GM19467 (cell line): Measurements from ENCODE around the gene GREB1.

Source experiments
- ATAC-seq: cut with Tn5 transposase; IDR thresholded peaks from one replicate; pipeline ENCODE4 v1.9.1; 2021; ENCODE audit warnings: mild to moderate bottlenecking, moderate library complexity; ENCODE audit not compliant: unreplicated experiment

Gene GREB1

GRCh38 chr2:11559066-11559785 lies 25.4 kb downstream of the GREB1 start:
- no peak for ATAC-seq

- no peak for ATAC-seq
Measured at GRCh38 chr2:11559786-11560155, 25.9 kb downstream of the GREB1 start.

GRCh38 chr2:11560806-11561205 lies 27.0 kb downstream of the GREB1 start:
- ATAC-seq = no peak

- ATAC-seq = no peak
Measured at GRCh38 chr2:11562011-11562410, 28.2 kb downstream of the GREB1 start.

- ATAC-seq = no peak
Measured at GRCh38 chr2:11562476-11562875, 28.6 kb downstream of the GREB1 start.

GRCh38 chr2:11563784-11564666 lies 30.2 kb downstream of the GREB1 start:
- no peak for ATAC-seq

GRCh38 chr2:11564816-11565567 lies 31.1 kb downstream of the GREB1 start:
- ATAC-seq = no peak

- ATAC-seq = no peak
Measured at GRCh38 chr2:11566383-11566782, 32.5 kb downstream of the GREB1 start.

GRCh38 chr2:11567631-11568031 lies 33.8 kb downstream of the GREB1 start:
- ATAC-seq = no peak

GRCh38 chr2:11568436-11568835 lies 34.6 kb downstream of the GREB1 start:
- ATAC-seq = no peak

- no peak for ATAC-seq
Measured at GRCh38 chr2:11569636-11570035, 35.8 kb downstream of the GREB1 start.

GRCh38 chr2:11571170-11571569 lies 37.3 kb downstream of the GREB1 start:
- ATAC-seq = no peak

- no peak for ATAC-seq
Measured at GRCh38 chr2:11572996-11573395, 39.2 kb downstream of the GREB1 start.

- ATAC-seq = no peak
Measured at GRCh38 chr2:11573418-11574175, 39.8 kb downstream of the GREB1 start.

GRCh38 chr2:11574176-11575046 lies 40.6 kb downstream of the GREB1 start:
- no peak for ATAC-seq

- ATAC-seq = no peak
Measured at GRCh38 chr2:11576398-11576797, 42.6 kb downstream of the GREB1 start.

- ATAC-seq = no peak
Measured at GRCh38 chr2:11577101-11577883, 43.4 kb downstream of the GREB1 start.

GRCh38 chr2:11578081-11578948 lies 44.5 kb downstream of the GREB1 start:
- no peak for ATAC-seq
